Fibroblast of villous mesenchyme (primary cell): ENCODE data around the gene OR7G3. TPM values are rescaled to one million over a fixed set of nuclear protein-coding genes. Genes with fewer than 3 reads are reported as not detected.

ENCODE experiments used
- small RNA-seq: library from RNA; depleted of rRNA; stranded (forward); fragments of <200 nt; gene quantifications from one replicate; pipeline ENCODE3, GENCODE V24; 2012
- total RNA-seq: library from RNA; depleted of rRNA; stranded (reverse); fragments of >200 nt; gene quantifications from 2 replicates; pipeline ENCODE4 v1.2.3, GENCODE V29; 2012

The OR7G3 gene
- total RNA-seq, 1 donor, result not detected

Small RNAs within 50 kb of the gene (small RNA-seq; reads per million reads assigned to genes)
- gene OR1M4P, result not detected

Other genes with a start within 250 kb of the OR7G3 start
- gene MUC16, start 116.5 kb downstream of the OR7G3 start, total RNA-seq, result under 0.01 TPM in 2 replicates
- not detected in 2 replicates for gene OR1M1, start 39.9 kb downstream of the OR7G3 start, total RNA-seq
- gene OR7G2, start 19.5 kb downstream of the OR7G3 start, total RNA-seq, result not detected in 2 replicates
- not detected in 2 replicates for gene OR7G1, start 11.2 kb downstream of the OR7G3 start, total RNA-seq
- gene ZNF317, start 13.4 kb upstream of the OR7G3 start, total RNA-seq, result 17.7 and 18.0 TPM in 2 replicates
- 0.43 TPM in 1 of 2 replicates, not detected in the other for gene OR7D2, start 52.0 kb upstream of the OR7G3 start, total RNA-seq
- not detected in 2 replicates for gene OR7D4, start 92.6 kb upstream of the OR7G3 start, total RNA-seq
- gene OR7E24, start 124.0 kb upstream of the OR7G3 start, total RNA-seq, result not detected in 2 replicates
- 11.7 and 14.8 TPM in 2 replicates for gene ZNF699, start 182.9 kb upstream of the OR7G3 start, total RNA-seq
- gene ZNF559, start 197.2 kb upstream of the OR7G3 start, total RNA-seq, result 11.6 and 16.0 TPM in 2 replicates
- gene ZNF177, start 236.1 kb upstream of the OR7G3 start, total RNA-seq, result 0.64 and 1.7 TPM in 2 replicates